HG03565 (cell line): Measurements from ENCODE around the gene SLC34A1.
"Not testable (repeated sequence)": the region's sequence is repeated elsewhere in the genome, so short reads cannot be mapped to it uniquely, and the experiment has no call there.

Experiments
- ATAC-seq: cut with Tn5 transposase; IDR thresholded peaks from one replicate; pipeline ENCODE4 v1.9.1; 2021; ENCODE audit warnings: mild to moderate bottlenecking, moderate library complexity; ENCODE audit not compliant: unreplicated experiment

The SLC34A1 gene

DNA sequence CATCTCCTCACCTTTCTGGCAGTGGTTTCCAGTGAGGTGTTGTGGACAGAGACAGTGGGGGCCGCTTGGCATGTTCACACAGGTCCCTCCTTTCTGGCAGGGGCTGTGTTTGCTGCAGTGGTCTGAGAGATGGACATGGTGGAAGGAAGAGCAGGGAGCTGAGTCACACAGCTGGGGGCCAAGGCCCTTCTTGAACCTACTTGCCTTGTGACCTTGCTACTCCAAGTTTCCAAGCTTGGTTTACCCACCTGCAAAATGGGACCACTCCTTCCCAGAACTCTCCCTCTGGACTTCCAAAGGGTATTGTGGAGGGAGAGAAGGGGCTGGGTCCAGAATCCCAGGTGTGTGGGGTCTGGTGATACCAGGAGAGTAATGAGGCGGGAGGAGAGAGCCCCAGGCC is 21.1 kb downstream of the SLC34A1 start:
- no peak for ATAC-seq

GRCh38 chr5:177405805-177406204 is 21.6 kb downstream of the SLC34A1 start:
- no peak for ATAC-seq

GRCh38 chr5:177409043-177409801 is 25.0 kb downstream of the SLC34A1 start, which contains the start of gene F12:
Gene F12, minus strand, starts transcription at chr5:177409564. Its CDS starts 37 bp downstream, at chr5:177409527.
- ATAC-seq = no peak

- ATAC-seq = no peak
Measured at GRCh38 chr5:177410575-177410974, 26.3 kb downstream of the SLC34A1 start.

GRCh38 chr5:177412603-177413233 is 28.5 kb downstream of the SLC34A1 start:
- peak; percentile 73 for ATAC-seq

- ATAC-seq = no peak
Measured at GRCh38 chr5:177414481-177414880, 30.2 kb downstream of the SLC34A1 start.

GRCh38 chr5:177417081-177417480 is 32.8 kb downstream of the SLC34A1 start:
- ATAC-seq = not testable (repeated sequence)

DNA sequence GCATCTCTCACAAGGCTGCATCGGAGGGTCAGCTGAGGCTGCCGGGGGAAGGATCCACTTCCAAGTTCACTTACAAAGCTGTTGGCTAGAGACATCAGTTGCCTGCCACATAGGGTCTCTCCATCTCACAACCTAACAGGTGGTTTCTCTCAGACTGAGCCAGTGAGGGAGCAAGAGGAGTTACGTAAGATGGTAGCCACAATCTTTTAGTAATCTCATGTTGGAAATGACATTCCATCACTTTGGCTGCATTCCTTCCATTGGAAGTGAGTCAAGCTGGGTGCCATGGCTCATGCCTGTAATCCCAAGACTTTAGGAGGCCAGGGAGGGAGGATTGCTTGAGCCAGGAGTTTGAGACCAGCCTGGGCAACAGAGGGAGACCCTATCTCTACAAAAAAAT is 34.8 kb downstream of the SLC34A1 start:
- no peak for ATAC-seq

DNA sequence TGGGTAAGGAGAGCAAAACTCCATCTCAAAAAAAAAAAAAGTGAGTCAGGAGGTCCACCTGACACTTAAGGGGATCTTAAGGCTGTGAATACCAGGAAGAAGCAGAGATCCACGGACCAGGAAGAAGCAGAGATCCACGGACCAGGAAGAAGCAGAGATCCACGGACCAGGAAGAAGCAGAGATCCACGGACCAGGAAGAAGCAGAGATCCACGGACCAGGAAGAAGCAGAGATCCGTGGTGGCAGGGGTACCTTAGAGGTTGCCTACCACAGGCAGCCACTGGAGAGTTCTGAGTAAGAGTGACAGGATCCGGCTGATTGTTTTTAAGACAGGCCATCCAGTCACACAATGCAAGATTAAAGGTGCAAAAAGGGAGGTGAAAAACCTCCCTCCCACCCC is 36.2 kb downstream of the SLC34A1 start:
- not testable (repeated sequence) for ATAC-seq

- no peak for ATAC-seq
Measured at GRCh38 chr5:177421062-177421798, 37.0 kb downstream of the SLC34A1 start.

GRCh38 chr5:177423671-177424070 is 39.4 kb downstream of the SLC34A1 start:
- no peak for ATAC-seq

- ATAC-seq = no peak
Measured at GRCh38 chr5:177425196-177425800, 41.1 kb downstream of the SLC34A1 start.

GRCh38 chr5:177425801-177426565 is 41.7 kb downstream of the SLC34A1 start:
- ATAC-seq = peak; percentile 63

- peak; percentile 5 for ATAC-seq
Measured at GRCh38 chr5:177426566-177427210, 42.5 kb downstream of the SLC34A1 start, which contains the start of gene GRK6. Gene GRK6, plus strand, starts transcription at chr5:177426676. Its CDS starts 170 bp downstream, at chr5:177426846.

GRCh38 chr5:177427211-177427822 is 43.1 kb downstream of the SLC34A1 start:
- ATAC-seq = no peak

- ATAC-seq = no peak
Measured at GRCh38 chr5:177427919-177428573, 43.8 kb downstream of the SLC34A1 start.

DNA sequence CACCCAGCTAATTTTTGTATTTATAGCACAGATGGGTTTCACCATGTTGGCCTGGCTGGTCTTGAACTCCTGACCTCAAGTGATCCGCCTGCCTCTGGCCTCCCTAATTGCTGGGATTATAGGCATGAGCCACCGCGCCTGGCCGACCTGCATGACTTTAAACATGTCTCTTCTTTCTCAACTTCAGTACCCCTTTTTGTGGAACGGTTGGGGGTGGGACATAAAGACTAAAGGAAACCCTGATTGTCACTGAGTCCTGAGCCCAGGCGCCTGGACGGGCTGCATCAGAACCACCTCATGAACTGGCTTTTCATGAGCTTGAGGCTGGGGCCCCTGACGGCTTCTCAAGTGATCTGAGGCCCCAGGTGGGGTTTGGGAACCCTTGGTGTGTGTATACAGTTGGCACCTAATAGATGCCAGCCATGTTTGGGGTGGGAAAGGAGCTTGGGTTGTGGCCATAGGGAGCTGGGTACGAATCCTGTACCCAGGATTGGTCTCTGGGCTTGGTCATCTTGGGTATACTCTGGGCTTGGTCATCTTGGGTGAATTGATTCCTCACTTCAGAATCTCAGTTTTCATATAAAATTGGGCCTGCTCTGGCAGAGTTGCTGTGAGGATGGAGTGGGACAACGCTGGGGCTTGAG is 44.5 kb downstream of the SLC34A1 start:
- no peak for ATAC-seq

- ATAC-seq = no peak
Measured at GRCh38 chr5:177429248-177430040, 45.2 kb downstream of the SLC34A1 start.
